ENCODE results near the gene TNNI2.
"Not testable (repeated sequence)": the region's sequence is repeated elsewhere in the genome, so short reads cannot be mapped to it uniquely, and the experiment has no call there.

Gene TNNI2

GRCh38 chr11:1805525-1805924 is 33.3 kb upstream of the TNNI2 start:
- TF ChIP-seq CTCF (IDR thresholded peaks at IDR 0.05; ENCODE audit: low read depth, low read length), result no peak
- H3K4me3 ChIP-seq (ENCODE audit: low read depth, low read length), result no peak overlapping the region

- no peak overlapping the region for H3K4me3 ChIP-seq (ENCODE audit: low read depth, low read length)
- no peak for TF ChIP-seq CTCF (IDR thresholded peaks at IDR 0.05; ENCODE audit: low read depth, low read length)
These were observed 31.4 kb upstream of the TNNI2 start for GRCh38 chr11:1807264-1807995.

- no peak for TF ChIP-seq CTCF (IDR thresholded peaks at IDR 0.05; ENCODE audit: low read depth, low read length)
These were observed 28.0 kb upstream of the TNNI2 start for GRCh38 chr11:1810761-1811160.

GRCh38 chr11:1812274-1812673 is 26.5 kb upstream of the TNNI2 start:
- TF ChIP-seq CTCF (IDR thresholded peaks at IDR 0.05; ENCODE audit: low read depth, low read length), result no peak
- no peak overlapping the region for H3K4me3 ChIP-seq (ENCODE audit: low read depth, low read length)

More at GRCh38 chr11:1810761-1811160, 28.0 kb upstream of the TNNI2 start:
- H3K4me3 ChIP-seq (ENCODE audit: low read depth, low read length), result no peak overlapping the region

GRCh38 chr11:1812801-1813200 is 26.0 kb upstream of the TNNI2 start:
- no peak for TF ChIP-seq CTCF (IDR thresholded peaks at IDR 0.05; ENCODE audit: low read depth, low read length)
- no peak overlapping the region for H3K4me3 ChIP-seq (ENCODE audit: low read depth, low read length)

GRCh38 chr11:1813356-1813755 is 25.4 kb upstream of the TNNI2 start:
- H3K4me3 ChIP-seq (ENCODE audit: low read depth, low read length), result not testable (repeated sequence)

GRCh38 chr11:1814691-1815090 is 24.1 kb upstream of the TNNI2 start:
- no peak for TF ChIP-seq CTCF (IDR thresholded peaks at IDR 0.05; ENCODE audit: low read depth, low read length)
- no peak overlapping the region for H3K4me3 ChIP-seq (ENCODE audit: low read depth, low read length)

- TF ChIP-seq CTCF (IDR thresholded peaks at IDR 0.05; ENCODE audit: low read depth, low read length), result no peak
- no peak overlapping the region for H3K4me3 ChIP-seq (ENCODE audit: low read depth, low read length)
These were observed 23.5 kb upstream of the TNNI2 start for GRCh38 chr11:1815311-1815710.
